Breast epithelium (tissue), 3 donors: Measurements from ENCODE around the gene WASHC2C.
"Not testable (repeated sequence)": the region's sequence is repeated elsewhere in the genome, so short reads cannot be mapped to it uniquely, and the experiment has no call there.

Experiments
- POLR2A ChIP-seq: fragments of 450-650 bp; IDR thresholded peaks from one replicate; pipeline ENCODE4 v1.6.1; 2016; ENCODE audit warnings: antibody characterized with exemption, mild to moderate bottlenecking, moderate library complexity
- TF ChIP-seq, protein P1 (sequence below), 3 donors: fragments of 450-650 bp; IDR thresholded peaks; one replicate each; pipeline ENCODE4 v1.5.1; 2016 to 2017; ENCODE audit warnings: antibody characterized with exemption in 3 of 3, mild to moderate bottlenecking in 3 of 3, moderate library complexity in 3 of 3

DNA sequence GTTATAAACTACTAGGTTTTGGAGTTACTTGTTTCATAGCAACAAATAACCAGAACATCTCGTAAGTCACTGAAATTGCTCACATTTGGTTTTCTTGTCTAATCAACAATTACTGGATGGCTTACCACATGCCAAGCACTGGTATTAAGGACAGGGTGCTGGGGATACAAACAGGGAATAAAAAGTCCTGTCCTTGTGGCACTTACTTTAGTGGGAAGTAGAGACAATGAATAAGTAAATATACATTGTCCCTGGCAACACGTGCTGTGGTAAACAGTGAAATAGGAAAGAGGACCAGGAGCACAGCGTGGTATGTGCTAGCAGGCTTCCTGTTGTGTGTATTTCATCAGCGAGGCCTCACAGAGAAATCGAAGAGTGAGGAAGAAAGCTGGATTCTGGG, 15.8 kb upstream of the WASHC2C start:
- not testable (repeated sequence) for TF ChIP-seq POLR2A
- TF ChIP-seq, protein P1, sequence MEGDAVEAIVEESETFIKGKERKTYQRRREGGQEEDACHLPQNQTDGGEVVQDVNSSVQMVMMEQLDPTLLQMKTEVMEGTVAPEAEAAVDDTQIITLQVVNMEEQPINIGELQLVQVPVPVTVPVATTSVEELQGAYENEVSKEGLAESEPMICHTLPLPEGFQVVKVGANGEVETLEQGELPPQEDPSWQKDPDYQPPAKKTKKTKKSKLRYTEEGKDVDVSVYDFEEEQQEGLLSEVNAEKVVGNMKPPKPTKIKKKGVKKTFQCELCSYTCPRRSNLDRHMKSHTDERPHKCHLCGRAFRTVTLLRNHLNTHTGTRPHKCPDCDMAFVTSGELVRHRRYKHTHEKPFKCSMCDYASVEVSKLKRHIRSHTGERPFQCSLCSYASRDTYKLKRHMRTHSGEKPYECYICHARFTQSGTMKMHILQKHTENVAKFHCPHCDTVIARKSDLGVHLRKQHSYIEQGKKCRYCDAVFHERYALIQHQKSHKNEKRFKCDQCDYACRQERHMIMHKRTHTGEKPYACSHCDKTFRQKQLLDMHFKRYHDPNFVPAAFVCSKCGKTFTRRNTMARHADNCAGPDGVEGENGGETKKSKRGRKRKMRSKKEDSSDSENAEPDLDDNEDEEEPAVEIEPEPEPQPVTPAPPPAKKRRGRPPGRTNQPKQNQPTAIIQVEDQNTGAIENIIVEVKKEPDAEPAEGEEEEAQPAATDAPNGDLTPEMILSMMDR (IDR thresholded peaks at IDR 0.05), result not testable (repeated sequence)
